Neutrophil (primary cell): ENCODE data around the gene PDP2.

ENCODE experiments used
- H3K27ac ChIP-seq: fragments of 200-600 bp; sonication (generic); 2 replicates; pipeline ENCODE4 v1.5.1; 2016; ENCODE audit warnings: mild to moderate bottlenecking, moderate library complexity
- H3K27me3 ChIP-seq: fragments of 200-600 bp; sonication (generic); 2 replicates; pipeline ENCODE4 v1.6.0; 2016; ENCODE audit warnings: mild to moderate bottlenecking
- H3K36me3 ChIP-seq: fragments of 200-600 bp; sonication (generic); 2 replicates; pipeline ENCODE4 v1.5.1; 2017
- H3K4me1 ChIP-seq, 2 experiments: fragments of 200-600 bp in 1 of 2; sonication (generic) in 1 of 2; 1 replicate in 1 of 2; 2 replicates in 1 of 2; pipeline versions ENCODE4 v1.5.1 to v1.6.1; 2013 to 2016; ENCODE audit warnings: low read depth in 1 of 2, low read length in 1 of 2, mild to moderate bottlenecking in 1 of 2, moderate library complexity in 1 of 2; ENCODE audit not compliant: control insufficient read depth in 1 of 2, insufficient read depth in 1 of 2
- H3K4me3 ChIP-seq, 2 experiments: fragments of 200-600 bp in 1 of 2; sonication (generic) in 1 of 2; 1 replicate in 1 of 2; 2 replicates in 1 of 2; pipeline ENCODE4 v1.5.1; 2013 to 2016; ENCODE audit warnings: low read depth in 1 of 2, low read length in 1 of 2, mild to moderate bottlenecking in 1 of 2, moderate library complexity in 1 of 2
- H3K9me3 ChIP-seq: fragments of 200-600 bp; sonication (generic); 2 replicates; pipeline ENCODE4 v1.5.1; 2016
- CTCF ChIP-seq: fragments of 200-600 bp; sonication (generic); IDR thresholded peaks from 2 replicates; pipeline ENCODE4 v1.5.1; 2016; ENCODE audit warnings: antibody characterized with exemption

Gene PDP2

GRCh38 chr16:66910175-66910940 is 30.0 kb downstream of the PDP2 start:
- H3K4me1 ChIP-seq, result no peaks in the 10 kb centered on the region
- H3K27me3 ChIP-seq, result peaks cover 7% of the 10 kb centered on the region
- TF ChIP-seq CTCF, result no peak
- no peaks in the 10 kb centered on the region for H3K36me3 ChIP-seq
- H3K9me3 ChIP-seq, result no peaks in the 10 kb centered on the region
- no peak overlapping the region for H3K4me3 ChIP-seq
- no peak overlapping the region for H3K27ac ChIP-seq

DNA sequence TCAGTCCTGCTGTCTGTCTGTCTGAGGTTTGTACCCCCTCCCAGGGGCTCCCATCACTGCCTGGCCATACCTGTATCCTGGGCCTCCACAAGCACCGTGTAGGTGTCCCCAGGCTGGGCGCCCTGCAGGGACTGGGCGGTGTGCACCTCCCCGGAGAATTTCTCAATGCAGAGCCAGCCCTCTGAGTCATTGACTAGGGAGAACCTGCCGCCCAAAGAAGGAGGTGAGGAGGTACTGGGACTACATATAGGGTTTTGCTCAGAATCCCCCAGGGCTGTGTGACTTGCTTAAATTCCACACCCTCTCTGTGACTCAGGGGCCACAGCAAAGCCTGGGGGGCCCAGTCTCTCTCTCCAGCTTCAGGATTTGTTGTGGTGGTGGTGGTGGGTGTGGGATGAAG is 30.8 kb downstream of the PDP2 start:
- Histone ChIP-seq H3K27ac (no peak overlapping the region), H3K9me3 (no peaks in the 10 kb centered on the region), H3K4me3 (no peak overlapping the region), H3K27me3 (peaks cover 7% of the 10 kb centered on the region), H3K36me3 (no peaks in the 10 kb centered on the region), H3K4me1 (no peaks in the 10 kb centered on the region)
- no peak for TF ChIP-seq CTCF

- TF ChIP-seq CTCF, result no peak
- H3K27ac ChIP-seq, result no peak overlapping the region
- H3K4me3 ChIP-seq, result no peak overlapping the region
- H3K4me1 ChIP-seq, result no peaks in the 10 kb centered on the region
- no peaks in the 10 kb centered on the region for H3K36me3 ChIP-seq
- no peaks in the 10 kb centered on the region for H3K9me3 ChIP-seq
- peaks cover 7% of the 10 kb centered on the region for H3K27me3 ChIP-seq
Observed at GRCh38 chr16:66911801-66912200, 31.5 kb downstream of the PDP2 start.

DNA sequence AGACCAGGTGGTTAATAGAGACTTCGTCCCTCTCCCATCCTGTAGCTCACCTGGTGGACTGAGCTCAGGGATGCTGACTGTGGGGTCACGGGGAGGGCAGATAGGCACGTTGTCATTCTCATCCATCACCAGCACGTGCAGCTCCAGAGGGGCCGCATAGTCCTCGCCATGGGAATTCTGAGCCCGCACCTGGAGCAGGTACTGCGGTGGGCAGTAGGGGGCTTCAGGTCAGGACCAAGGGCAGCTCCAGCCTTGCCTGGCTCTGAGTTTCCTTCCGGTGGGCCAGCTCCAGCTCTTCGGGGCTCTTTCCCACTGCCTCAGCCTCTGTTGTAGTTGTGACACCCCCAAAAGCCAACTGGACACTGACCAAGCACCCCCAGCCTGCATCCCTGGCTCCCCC is 32.8 kb downstream of the PDP2 start:
- peaks cover 6% of the 10 kb centered on the region for H3K27me3 ChIP-seq
- H3K36me3 ChIP-seq, result no peaks in the 10 kb centered on the region
- no peaks in the 10 kb centered on the region for H3K9me3 ChIP-seq
- no peak overlapping the region for H3K4me3 ChIP-seq
- no peaks in the 10 kb centered on the region for H3K4me1 ChIP-seq
- TF ChIP-seq CTCF, result no peak
- no peak overlapping the region for H3K27ac ChIP-seq

DNA sequence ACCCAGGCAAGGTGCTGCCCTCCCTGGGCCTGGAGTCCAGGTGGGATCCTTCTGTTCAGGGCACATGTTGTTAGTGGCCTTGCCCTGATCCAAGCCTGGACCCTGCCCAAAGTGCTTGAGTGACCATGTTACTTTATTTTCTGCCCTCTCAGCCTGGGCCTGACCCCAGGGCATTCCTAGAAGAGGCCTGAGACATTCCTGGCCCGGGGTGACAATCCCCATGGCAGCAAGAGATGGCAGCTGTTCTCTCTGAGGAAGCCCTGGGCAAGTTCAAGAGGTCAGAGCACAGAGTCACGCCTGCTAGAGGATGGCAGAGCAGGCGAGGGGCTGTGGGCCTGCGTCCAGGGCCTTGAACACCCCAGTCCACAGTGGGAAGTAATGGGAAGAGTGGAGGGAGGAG is 33.4 kb downstream of the PDP2 start:
- H3K4me1 ChIP-seq, result no peaks in the 10 kb centered on the region
- no peaks in the 10 kb centered on the region for H3K27me3 ChIP-seq
- no peaks in the 10 kb centered on the region for H3K9me3 ChIP-seq
- H3K4me3 ChIP-seq, result no peak overlapping the region
- H3K36me3 ChIP-seq, result no peaks in the 10 kb centered on the region
- H3K27ac ChIP-seq, result no peak overlapping the region
- no peak for TF ChIP-seq CTCF
